Epidermal melanocyte (primary cell): ENCODE measurements around the gene KLHL8.
"Not testable (repeated sequence)": the region's sequence is repeated elsewhere in the genome, so short reads cannot be mapped to it uniquely, and the experiment has no call there.

Source experiments
- DNase-seq: peaks from one replicate; pipeline ENCODE4 v3.0.0; 2011; ENCODE audit warnings: low spot score; ENCODE audit not compliant: insufficient read length

KLHL8 gene

GRCh38 chr4:87180767-87181166 is 39.7 kb downstream of the KLHL8 start:
- no peak for DNase-seq

- DNase-seq = no peak
Measured at GRCh38 chr4:87179751-87180150, 40.7 kb downstream of the KLHL8 start.

- DNase-seq = no peak
Measured at GRCh38 chr4:87174672-87175071, 45.7 kb downstream of the KLHL8 start.

GRCh38 chr4:87171944-87172343 is 48.5 kb downstream of the KLHL8 start:
- DNase-seq = no peak

DNA sequence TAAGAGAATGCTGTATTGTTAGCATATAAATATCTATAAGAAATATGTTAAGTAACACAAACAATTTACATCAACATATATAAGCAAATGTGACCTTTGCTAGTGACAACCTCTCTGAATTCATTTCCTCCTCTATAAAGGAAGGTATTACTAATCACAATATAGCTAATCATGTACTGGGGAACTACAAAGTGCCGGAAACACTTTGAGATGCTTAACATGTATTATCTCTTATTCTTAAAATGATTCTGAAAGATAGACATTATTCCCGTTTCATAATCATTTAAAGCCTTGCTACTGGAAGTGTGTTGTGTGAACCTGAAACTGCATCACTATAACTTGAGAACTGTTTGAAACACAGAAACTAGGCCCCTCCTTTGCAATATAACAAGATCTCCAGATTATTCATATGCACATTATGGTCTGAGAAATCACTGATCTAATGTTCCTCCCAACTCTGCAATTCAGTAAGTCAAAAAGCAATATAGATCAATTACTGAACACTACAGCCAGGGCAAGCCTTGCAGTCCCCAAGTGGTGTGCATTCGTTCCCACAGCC is 54.0 kb downstream of the KLHL8 start:
- DNase-seq = no peak

DNA sequence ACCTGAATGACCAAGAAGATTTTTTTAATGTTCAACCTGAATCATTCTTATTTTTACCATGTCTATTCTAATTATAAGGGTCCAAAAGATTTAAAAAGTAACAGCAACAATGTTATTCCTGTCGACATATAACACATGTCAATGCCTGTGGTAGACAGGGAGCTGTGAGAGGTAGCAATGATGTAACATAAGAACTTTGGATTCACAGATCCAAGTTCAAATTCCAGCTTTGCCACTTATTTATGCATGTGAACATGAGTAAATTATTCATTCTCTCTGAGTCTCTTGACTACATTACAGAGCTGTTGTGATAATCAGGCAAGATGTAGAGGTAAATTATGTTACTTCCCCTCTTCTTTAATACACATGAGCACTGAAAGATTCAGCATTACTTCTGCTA is 54.5 kb downstream of the KLHL8 start:
- no peak for DNase-seq

- DNase-seq = no peak
Measured at GRCh38 chr4:87153078-87153870, 67.1 kb downstream of the KLHL8 start.

DNA sequence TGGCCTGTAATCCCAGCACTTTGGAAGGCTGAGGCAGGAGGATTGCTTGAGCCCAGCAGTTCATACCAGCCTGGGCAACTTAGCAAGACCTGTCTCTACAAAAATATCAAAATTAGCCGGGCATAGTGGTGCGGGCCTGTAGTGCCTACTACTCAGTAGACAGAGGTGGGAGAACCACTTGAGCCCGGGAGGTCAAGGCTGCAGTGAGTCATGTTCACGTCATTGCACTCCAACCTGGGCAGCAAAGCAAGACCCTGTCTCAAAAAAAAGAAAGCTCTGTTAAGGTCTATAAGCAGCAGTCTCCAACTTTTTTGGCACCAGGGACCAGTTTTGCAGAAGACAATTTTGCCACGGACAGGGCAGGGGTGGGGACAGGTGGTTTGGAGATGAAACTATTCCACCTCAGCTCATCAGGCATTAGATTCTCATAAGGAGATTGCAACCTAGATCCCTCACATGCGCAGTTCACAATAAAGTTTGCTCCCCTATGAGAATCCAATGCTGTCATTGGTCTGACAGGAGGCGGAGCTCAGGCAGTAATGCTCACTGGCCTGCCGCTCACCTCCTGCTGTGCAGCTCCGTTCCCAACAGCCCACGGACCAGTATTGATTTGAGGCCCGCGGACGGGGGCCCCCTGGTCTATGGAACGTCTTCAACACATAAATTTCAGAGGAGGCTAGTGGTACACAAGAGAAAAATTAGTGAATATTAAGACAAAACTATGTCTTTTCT is 67.9 kb downstream of the KLHL8 start:
- no peak for DNase-seq

DNA sequence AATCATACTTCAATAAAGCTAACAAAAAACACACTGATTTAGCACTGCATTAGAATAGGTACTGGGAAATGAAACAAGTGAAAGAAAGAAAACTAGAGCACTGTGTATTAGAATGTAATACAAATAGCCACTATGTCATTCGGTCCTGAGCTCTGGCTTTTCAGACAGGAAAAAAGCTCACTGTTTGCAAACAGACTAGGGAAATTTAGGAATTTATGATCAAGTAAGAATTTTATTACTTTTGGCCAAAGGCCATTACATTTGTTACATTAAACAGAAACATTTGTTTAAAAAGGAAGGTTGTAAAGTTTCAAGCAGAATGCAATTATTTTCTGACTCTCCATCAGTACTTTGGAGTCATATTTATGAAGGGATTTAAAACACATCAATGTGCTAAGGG is 68.7 kb downstream of the KLHL8 start:
- DNase-seq = no peak

DNA sequence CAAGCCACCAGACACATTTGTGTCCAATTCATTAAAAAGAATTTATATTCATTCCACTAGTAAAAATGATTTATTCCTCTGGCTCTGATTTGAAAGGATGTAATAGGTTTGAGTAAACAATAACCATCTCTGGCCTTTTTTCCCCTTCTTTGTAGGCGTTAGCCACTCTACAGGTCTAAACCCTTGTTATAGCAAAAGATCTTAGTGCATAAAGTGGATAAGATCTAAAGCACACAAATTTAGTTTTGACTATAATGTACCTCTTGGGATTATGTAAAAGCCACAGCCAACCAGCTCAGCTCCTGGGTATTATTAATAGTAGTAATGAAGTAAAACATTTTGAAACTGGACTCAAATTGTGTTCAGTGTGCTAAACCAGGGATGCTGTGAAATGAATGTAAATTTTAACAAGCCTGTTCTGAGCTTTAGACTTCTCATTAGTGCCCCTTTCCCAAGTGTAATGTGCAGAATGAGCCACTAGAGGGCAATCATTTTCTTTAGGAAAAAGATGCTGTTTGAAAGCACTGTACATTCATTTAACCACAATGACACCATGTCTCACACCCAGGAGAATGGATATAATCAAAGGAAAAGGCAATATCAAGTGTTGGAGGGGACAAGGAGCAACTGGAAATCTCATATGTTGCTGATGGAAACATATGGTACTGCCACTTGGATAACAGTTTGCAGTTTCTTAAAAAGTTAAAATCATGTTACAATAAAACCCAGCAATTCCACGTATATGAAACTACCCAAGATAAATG is 69.7 kb downstream of the KLHL8 start:
- peak; percentile 44 for DNase-seq

- DNase-seq = no peak
Measured at GRCh38 chr4:87147116-87147515, 73.3 kb downstream of the KLHL8 start.

DNA sequence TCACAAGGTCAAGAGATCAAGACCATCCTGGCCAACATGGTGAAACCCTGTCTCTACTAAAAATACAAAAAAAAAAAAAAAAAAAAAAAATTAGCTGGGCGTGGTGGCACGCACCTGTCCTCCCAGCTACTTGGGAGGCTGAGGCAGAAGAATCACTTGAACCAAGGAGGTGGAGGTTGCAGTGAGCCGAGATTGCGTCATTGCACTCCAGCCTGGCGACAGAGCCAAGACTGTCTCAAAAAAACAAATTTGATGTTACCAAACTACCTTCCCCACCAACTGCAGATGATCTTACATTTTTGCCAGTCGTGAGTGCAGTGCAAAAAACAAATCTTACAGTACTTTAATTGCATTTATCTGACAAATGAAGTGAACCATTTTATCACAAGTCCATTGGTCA is 74.5 kb downstream of the KLHL8 start:
- not testable (repeated sequence) for DNase-seq

DNA sequence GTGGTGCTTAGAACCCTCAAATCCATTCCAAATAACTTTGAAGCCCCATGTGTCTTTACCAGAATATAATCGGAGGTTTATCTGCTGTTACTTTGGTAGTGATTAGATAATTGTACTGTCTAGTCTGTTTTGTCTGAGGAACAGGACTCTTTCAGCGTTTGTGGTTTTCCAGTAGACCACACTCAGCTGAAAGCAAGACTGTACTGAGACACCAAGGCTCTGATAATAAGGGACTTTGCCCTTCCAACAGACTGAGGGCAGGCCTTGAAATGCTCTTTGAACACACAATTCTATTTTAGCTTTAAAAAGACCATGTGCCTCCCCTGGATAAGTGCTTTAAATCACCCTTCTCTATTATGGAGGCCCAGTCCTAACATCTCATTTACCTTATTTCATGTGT is 76.1 kb downstream of the KLHL8 start:
- DNase-seq = no peak

- DNase-seq = no peak
Measured at GRCh38 chr4:87141428-87141827, 79.0 kb downstream of the KLHL8 start.

DNA sequence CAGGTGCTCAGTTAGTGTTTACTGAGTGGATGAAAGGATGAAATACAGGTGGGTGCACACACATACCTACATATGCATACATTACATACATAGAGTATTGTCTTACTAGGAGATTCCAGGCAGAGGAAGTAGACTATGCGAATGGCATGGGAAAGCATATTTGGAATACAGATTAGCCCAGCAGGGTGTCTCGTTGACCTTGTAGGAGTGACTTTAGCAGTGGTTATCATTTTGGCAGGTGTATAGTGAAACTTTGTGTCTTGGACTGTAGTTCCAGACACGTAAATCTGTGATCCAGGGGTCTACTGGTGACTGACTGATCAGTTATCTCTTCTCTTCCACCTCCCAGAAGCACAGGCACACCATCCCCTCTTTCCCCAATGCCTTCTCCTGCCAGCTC is 86.3 kb downstream of the KLHL8 start:
- DNase-seq = no peak

DNA sequence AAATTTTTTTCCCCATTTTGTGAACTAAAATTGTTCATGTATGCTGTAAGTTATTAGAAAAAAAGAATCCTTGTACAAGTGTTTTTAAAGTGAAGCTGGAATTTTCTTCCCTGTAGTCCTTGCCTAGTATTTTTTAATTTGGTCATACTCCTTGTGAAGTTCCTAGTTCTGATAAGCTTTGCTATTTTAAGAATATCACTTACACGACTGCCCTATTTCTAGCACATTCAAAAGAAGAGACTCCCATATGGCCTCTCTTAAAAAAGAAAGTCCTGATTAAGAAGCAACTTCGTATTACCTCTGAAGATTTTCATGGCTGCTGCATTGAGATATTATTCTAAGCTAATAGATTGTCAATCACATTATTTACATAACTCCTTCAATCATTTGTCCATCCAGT is 87.2 kb downstream of the KLHL8 start:
- DNase-seq = no peak

DNA sequence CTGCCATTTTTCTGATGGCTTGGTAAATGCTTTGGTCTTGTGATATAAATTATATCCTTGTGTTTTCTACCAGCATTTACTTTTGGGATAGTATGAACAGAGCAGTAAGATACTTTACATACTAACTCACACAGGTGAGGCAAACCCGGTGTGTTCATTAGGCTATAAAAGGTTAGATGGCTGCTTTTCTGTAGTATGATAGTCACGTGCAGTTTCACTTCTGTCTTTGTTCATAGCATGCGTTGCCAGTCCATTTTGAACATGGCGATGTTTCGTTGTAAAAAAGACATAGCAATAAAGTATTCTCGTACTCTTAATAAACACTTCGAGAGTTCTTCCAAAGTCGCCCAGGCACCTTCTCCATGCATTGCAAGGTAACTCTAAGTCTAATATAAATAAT is 88.4 kb downstream of the KLHL8 start:
- no peak for DNase-seq

DNA sequence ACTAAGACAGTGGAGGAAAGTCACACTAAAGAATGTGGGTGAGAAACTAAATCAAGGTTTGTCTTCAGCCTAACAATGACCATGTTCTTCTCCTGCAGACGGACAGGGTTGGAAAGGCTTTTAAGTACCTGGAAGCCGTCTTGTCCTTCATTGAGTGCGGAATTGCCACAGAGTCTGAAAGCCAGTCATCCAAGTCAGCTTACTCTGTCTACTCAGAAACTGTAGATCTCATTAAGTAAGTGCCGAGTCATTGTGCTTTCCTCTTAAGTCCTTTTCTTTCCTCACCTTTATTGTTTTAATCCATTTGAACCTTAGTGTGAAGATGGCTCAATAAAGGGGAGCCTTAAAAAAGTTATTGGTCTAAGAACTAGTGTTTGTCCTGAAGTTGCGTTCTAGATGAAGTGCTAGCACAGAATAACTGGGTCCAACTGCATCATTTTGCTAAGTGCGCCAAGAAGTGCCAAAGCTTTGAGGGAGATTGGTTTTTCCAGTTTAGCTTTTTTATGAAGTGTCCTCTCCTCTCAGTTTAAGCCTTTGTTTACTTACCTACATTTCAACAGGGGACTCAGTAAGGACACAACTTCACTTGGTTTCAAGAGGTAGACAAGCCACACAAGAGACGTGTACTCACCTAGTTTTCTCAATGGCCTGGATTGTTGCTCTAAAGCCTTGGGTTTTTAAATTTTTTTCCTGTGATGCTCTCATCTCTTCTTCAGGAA is 89.3 kb downstream of the KLHL8 start:
- no peak for DNase-seq

DNA sequence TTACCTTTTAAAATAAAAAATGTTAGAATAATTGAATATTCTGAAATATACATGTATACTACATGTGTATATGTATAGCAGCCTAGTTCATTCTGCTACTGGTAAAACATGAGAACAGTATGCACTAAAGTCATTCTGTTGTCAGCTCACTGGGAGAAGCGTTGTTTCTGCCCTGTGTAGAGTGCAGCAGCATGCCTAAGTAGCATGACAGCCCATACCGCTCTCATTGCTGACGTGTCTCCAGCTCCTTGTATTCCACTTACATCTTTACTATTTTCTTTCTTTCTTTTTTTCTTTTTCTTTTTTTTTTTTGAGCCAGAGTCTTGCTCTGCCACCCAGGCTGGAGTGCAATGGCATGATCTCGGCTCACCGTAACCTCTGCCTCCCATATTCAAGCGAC is 90.7 kb downstream of the KLHL8 start:
- no peak for DNase-seq

DNA sequence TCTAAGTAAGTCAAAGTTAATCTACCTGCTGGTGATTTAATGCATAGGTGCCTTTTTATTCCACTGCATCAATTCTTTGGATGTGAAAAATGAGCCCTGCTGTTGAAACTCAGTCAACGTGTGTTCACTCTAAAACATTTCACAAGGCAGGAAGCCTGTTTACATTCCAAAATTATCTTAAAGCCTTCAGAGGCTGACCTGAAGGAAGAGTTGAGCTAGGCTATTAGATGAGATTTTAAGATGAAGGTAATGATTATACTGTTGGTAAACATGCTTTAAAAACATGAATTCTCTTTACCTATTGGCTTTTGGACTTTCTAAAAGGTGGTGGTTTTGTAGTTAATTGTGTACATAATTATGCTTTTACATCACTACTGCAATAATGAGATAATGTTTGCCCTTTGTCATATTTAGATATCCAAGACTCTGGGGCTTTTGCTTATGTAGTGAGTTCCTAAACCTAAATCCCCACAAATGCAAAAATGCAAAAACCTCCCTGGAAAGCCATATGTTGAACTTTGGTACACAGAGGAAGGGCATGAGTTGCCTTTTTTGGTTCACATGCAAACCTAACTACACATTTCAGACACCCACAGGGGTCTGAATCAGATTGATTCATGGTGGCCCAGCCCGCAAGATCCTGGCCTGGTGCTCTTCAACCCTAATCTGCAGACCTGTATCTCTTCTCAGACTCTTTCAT is 92.3 kb downstream of the KLHL8 start:
- no peak for DNase-seq

GRCh38 chr4:87126056-87126455 is 94.4 kb downstream of the KLHL8 start:
- DNase-seq = no peak
